CD4-positive, CD25-positive, alpha-beta regulatory T cell (primary cell): ENCODE results near the gene BET1. TPM values are rescaled to one million over a fixed set of nuclear protein-coding genes. Genes with fewer than 3 reads are reported as not detected.

ENCODE experiments used
- ATAC-seq, 2 donors: fragments of 150-1000 bp; cut with Tn5 transposase; one replicate each; pipeline ENCODE4 v1.10.0; 2021; ENCODE audit warnings: low read depth in 2 of 2, moderate number of reproducible peaks in 2 of 2, moderate library complexity in 1 of 2
- DNase-seq, 3 donors: peaks; one replicate each; pipeline versions ENCODE4 v3.0.0 to v3.0.0-alpha.2; 2012 to 2022; ENCODE audit warnings: mixed read lengths in 1 of 3
- H3K27ac ChIP-seq: one replicate; pipeline ENCODE4 v1.7.0; 2013; ENCODE audit warnings: mild to moderate bottlenecking, low read length; ENCODE audit not compliant: insufficient read depth, poor library complexity, severe bottlenecking
- H3K27me3 ChIP-seq: one replicate; pipeline ENCODE4 v1.7.0; 2013; ENCODE audit warnings: low read length; ENCODE audit not compliant: control insufficient read depth, insufficient read depth
- H3K36me3 ChIP-seq: one replicate; pipeline ENCODE4 v1.7.0; 2013; ENCODE audit warnings: mild to moderate bottlenecking, low read length, moderate library complexity; ENCODE audit not compliant: control insufficient read depth, insufficient read depth
- H3K4me1 ChIP-seq: 2 replicates; pipeline ENCODE4 v1.7.0; 2013; ENCODE audit warnings: mild to moderate bottlenecking, low read length; ENCODE audit not compliant: insufficient read depth, control insufficient read depth, poor library complexity, severe bottlenecking
- H3K4me3 ChIP-seq: one replicate; pipeline ENCODE4 v1.7.0; 2013; ENCODE audit warnings: low read depth, mild to moderate bottlenecking, low read length, moderate library complexity
- H3K9me3 ChIP-seq, 2 experiments: 1 replicate in 1 of 2; 2 replicates in 1 of 2; pipeline ENCODE4 v1.7.0; 2013; ENCODE audit warnings: low read length in 2 of 2, mild to moderate bottlenecking in 1 of 2, moderate library complexity in 1 of 2; ENCODE audit not compliant: control insufficient read depth in 2 of 2
- H3K27ac Mint-ChIP-seq, 3 donors: one replicate each; pipeline ENCODE4 v1.8.0; 2020 to 2022; ENCODE audit warnings: mild to moderate bottlenecking in 3 of 3, mixed read lengths in 3 of 3, moderate library complexity in 2 of 3
- H3K27me3 Mint-ChIP-seq: one replicate; pipeline ENCODE4 v1.8.0; 2022; ENCODE audit warnings: mild to moderate bottlenecking, mixed read lengths
- H3K36me3 Mint-ChIP-seq: one replicate; pipeline ENCODE4 v1.8.0; 2020; ENCODE audit warnings: mixed read lengths
- H3K4me1 Mint-ChIP-seq, 4 donors: one replicate each; pipeline ENCODE4 v1.8.0; 2020 to 2022; ENCODE audit warnings: mixed read lengths in 4 of 4, mild to moderate bottlenecking in 1 of 4
- H3K4me3 Mint-ChIP-seq, 4 donors: one replicate each; pipeline ENCODE4 v1.8.0; 2020 to 2022; ENCODE audit warnings: mild to moderate bottlenecking in 4 of 4, mixed read lengths in 4 of 4, moderate library complexity in 3 of 4
- H3K9me3 Mint-ChIP-seq, 7 donors: one replicate each; pipeline ENCODE4 v1.8.0; 2020 to 2022; ENCODE audit warnings: mixed read lengths in 7 of 7, mild to moderate bottlenecking in 3 of 7, moderate library complexity in 2 of 7
- polyA plus RNA-seq, 4 donors: library from polyadenylated mRNA; unstranded; fragments of 300-500 nt; fragmentation: Illumina TruSeq; gene quantifications; one replicate each; pipeline ENCODE4 v1.2.3, GENCODE V29; 2021
- total RNA-seq: library from RNA; stranded (reverse); gene quantifications from one replicate; pipeline ENCODE4 v1.2.3, GENCODE V29; 2022

BET1 gene
- total and polyA plus RNA-seq, 5 donors from 2014 or later, result 11.4 to 23.4 (median 17.7) TPM

DNA sequence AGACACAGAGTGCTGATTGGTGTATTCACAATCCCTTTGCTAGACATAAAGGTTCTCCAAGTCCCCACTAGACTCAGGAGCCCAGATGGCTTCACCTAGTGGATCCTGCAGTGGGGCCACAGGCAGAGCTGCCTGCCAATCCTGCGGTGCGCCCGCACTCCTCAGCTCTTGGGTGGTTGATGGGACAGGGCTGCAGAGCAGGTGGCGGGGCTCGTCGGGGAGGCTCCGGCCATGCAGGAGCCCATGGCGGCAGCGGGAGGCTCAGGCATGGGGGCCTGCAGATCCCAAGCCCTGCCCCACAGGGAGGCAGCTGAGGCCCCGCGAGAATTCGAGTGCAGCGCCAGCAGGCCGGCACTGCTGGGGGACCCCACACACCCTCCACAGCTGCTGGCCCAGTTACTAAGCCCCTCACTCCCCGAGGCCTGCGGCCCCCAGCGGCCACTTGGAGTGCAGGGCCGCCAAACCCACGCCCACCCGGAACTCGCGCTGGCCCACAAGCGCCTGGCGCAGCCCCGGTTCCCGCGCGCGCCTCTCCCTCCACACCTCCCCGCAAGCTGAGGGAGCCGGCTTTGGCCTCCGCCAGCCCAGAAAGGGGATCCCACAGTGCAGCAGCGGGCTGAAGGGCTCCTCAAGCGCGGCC lies 7.7 kb upstream of the BET1 start:
- no peak overlapping the region for H3K27ac ChIP-seq
- H3K27me3 ChIP-seq, result peaks cover 4% of the 10 kb centered on the region
- H3K4me3 ChIP-seq, result no peak overlapping the region
- H3K36me3 ChIP-seq, result no peaks in the 10 kb centered on the region
- no peak overlapping the region for H3K27ac Mint-ChIP-seq
- no peaks in the 10 kb centered on the region for H3K4me1 Mint-ChIP-seq
- no peak overlapping the region for H3K4me3 Mint-ChIP-seq
- H3K27me3 Mint-ChIP-seq, result peaks cover 17% of the 10 kb centered on the region
- H3K4me1 ChIP-seq, result no peaks in the 10 kb centered on the region
- H3K9me3 ChIP-seq, result no peaks in the 10 kb centered on the region
- DNase-seq (no peak), ATAC-seq (no peak)
- no peaks in the 10 kb centered on the region for H3K36me3 Mint-ChIP-seq
- H3K9me3 Mint-ChIP-seq, result no peaks in the 10 kb centered on the region

DNA sequence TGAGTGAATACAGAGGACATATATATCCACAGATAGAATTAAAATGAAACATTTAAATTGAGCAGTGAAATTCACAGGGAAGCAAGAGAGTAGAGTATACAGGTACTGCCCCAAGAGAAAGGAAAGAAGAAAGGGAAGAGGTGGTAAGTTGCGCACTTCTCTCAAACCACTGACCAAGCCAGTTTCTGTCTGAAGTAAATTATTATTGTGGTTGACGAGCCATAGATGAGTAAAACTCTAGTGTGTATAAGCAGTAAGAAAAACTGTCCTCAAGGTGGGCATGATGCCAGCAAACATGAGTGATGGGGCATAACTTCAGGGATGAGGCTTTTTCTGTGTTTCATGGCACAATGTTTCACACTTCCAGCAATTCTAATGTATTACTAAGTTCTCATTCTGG lies 4.4 kb upstream of the BET1 start:
- Mint-ChIP-seq H3K9me3 (no peaks in the 10 kb centered on the region), H3K36me3 (no peaks in the 10 kb centered on the region), H3K27ac (no peak overlapping the region), H3K4me3 (no peak overlapping the region), H3K4me1 (peaks cover under 1 to 16% (median 5%) of the 10 kb centered on the region in 4 donors), H3K27me3 (peaks cover 13% of the 10 kb centered on the region)
- ATAC-seq, result no peak
- DNase-seq, result no peak
- Histone ChIP-seq H3K4me3 (no peak overlapping the region), H3K4me1 (peaks cover 8% of the 10 kb centered on the region), H3K36me3 (no peaks in the 10 kb centered on the region), H3K9me3 (no peaks in the 10 kb centered on the region), H3K27me3 (peaks cover 4% of the 10 kb centered on the region), H3K27ac (no peak overlapping the region)

DNA sequence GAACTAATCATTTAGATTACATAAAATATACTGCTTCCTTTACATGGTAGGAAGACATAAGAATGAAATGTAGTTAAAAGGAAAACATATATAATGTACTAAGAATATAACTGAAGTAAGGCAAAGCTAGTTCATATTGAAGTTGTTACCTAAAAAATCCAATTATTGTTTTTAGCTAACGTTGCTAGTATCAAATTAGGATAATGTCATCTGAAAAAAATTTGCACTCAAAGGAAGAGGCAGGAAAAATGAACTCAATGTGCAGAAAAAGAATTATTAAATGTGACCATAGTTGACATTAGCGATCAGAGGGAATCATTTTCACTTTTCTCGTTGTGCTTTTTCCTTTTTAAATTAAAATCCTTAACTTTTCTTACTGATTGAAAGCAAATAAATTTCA lies 1.6 kb upstream of the BET1 start:
- Mint-ChIP-seq H3K4me1 (peaks cover 22 to 41% (median 27%) of the 10 kb centered on the region in 4 donors), H3K27me3 (peaks cover 8% of the 10 kb centered on the region), H3K36me3 (no peaks in the 10 kb centered on the region), H3K4me3 (no peak overlapping the region), H3K27ac (no peak overlapping the region), H3K9me3 (no peaks in the 10 kb centered on the region)
- Histone ChIP-seq H3K4me1 (peaks cover 12% of the 10 kb centered on the region), H3K4me3 (no peak overlapping the region), H3K27me3 (peaks cover 4% of the 10 kb centered on the region), H3K9me3 (no peaks in the 10 kb centered on the region), H3K36me3 (no peaks in the 10 kb centered on the region), H3K27ac (no peak overlapping the region)
- DNase-seq (no peak), ATAC-seq (no peak)

DNA sequence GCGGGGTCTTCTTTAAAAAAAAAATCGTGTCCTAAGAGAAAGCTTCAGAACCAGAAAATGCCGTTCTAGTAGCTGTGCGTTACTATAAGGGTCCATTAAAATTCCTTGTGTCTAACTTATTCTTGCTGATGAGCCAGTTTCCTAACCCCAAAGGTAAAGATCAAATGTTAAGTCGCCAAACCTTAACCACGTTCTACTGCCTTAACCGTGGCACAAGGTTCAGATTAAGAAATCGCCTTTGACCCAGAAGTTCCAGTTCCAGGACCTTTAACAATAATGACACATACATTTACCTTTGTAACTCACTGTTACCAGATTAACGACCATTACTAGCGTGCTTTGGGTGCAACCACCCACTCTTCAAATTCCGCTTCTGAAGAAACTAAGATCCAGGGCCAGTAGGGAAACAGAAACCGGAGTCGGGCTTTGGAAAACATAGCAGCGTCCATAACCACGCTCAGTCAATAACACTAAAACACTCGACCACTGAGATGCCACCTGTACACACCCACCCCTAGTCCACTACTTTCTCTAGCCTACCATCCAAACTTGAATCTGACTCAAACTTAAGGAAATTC lies 620 bp downstream of the BET1 start:
- Mint-ChIP-seq H3K27me3 (peaks cover 8% of the 10 kb centered on the region), H3K36me3 (peaks cover 5% of the 10 kb centered on the region), H3K4me1 (peaks cover 27 to 53% (median 36%) of the 10 kb centered on the region in 4 donors), H3K27ac (peak overlapping the region; percentile 99 to 100 (median 99)), H3K9me3 (no peaks in the 10 kb centered on the region), H3K4me3 (peak overlapping the region; percentile 95 to 99 (median 99))
- Histone ChIP-seq H3K9me3 (no peaks in the 10 kb centered on the region), H3K27ac (peak overlapping the region; percentile 88), H3K4me1 (peaks cover 12% of the 10 kb centered on the region), H3K4me3 (peak overlapping the region; percentile 98), H3K36me3 (peaks cover 7% of the 10 kb centered on the region), H3K27me3 (peaks cover 4% of the 10 kb centered on the region)
- ATAC-seq (peak; percentile 10 to 13), DNase-seq (no peak)

DNA sequence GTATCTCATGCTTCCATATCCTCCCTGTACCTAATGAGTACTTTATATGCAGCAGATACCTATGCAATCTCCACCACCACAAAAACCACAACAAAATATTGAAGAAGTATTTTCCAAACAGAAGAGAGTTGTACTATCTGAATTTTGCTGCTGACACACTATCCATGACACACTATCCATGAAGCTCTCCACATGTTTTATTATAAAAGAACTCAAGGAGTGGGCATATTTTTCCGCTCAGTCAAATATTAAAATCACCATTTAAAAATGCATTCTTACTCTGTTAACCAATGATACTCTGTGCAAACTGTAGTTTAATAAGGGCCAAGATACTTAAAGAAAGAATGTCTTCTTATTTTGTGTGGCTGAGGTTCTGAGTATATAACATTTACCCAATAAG lies 2.8 kb downstream of the BET1 start:
- Mint-ChIP-seq H3K9me3 (no peaks in the 10 kb centered on the region), H3K4me1 (peaks cover 27 to 64% (median 46%) of the 10 kb centered on the region in 4 donors), H3K27ac (no peak overlapping the region), H3K27me3 (peaks cover 4% of the 10 kb centered on the region), H3K4me3 (peak overlapping the region in 2 of 4 donors; percentile 15 to 71), H3K36me3 (peaks cover 13% of the 10 kb centered on the region)
- H3K9me3 ChIP-seq, result no peaks in the 10 kb centered on the region
- H3K4me1 ChIP-seq, result peaks cover 12% of the 10 kb centered on the region
- peaks cover 20% of the 10 kb centered on the region for H3K36me3 ChIP-seq
- no peak overlapping the region for H3K27ac ChIP-seq
- DNase-seq, result no peak
- H3K4me3 ChIP-seq, result no peak overlapping the region
- H3K27me3 ChIP-seq, result no peaks in the 10 kb centered on the region
- no peak for ATAC-seq

- Mint-ChIP-seq H3K36me3 (peaks cover 23% of the 10 kb centered on the region), H3K4me3 (no peak overlapping the region), H3K27me3 (no peaks in the 10 kb centered on the region), H3K9me3 (no peaks in the 10 kb centered on the region), H3K27ac (peak overlapping the region in 1 of 3 donors; percentile 61), H3K4me1 (peaks cover 26 to 43% (median 35%) of the 10 kb centered on the region in 4 donors)
- H3K9me3 ChIP-seq, result no peaks in the 10 kb centered on the region
- no peaks in the 10 kb centered on the region for H3K27me3 ChIP-seq
- ATAC-seq, result no peak
- H3K27ac ChIP-seq, result no peak overlapping the region
- no peak overlapping the region for H3K4me3 ChIP-seq
- peaks cover 43% of the 10 kb centered on the region for H3K36me3 ChIP-seq
- DNase-seq, result no peak
- H3K4me1 ChIP-seq, result no peaks in the 10 kb centered on the region
These were observed 6.3 kb downstream of the BET1 start for GRCh38 chr7:93997868-93998267.

GRCh38 chr7:93992421-93993110 lies 11.6 kb downstream of the BET1 start:
- H3K4me1 Mint-ChIP-seq, result peaks cover 1 to 9% (median 6%) of the 10 kb centered on the region in 4 donors
- Histone ChIP-seq H3K36me3 (peaks cover 34% of the 10 kb centered on the region), H3K27me3 (no peaks in the 10 kb centered on the region), H3K27ac (no peak overlapping the region), H3K9me3 (no peaks in the 10 kb centered on the region), H3K4me3 (no peak overlapping the region), H3K4me1 (no peaks in the 10 kb centered on the region)
- peak overlapping the region in 2 of 3 donors; percentile 14 for H3K27ac Mint-ChIP-seq
- peaks cover 17% of the 10 kb centered on the region for H3K36me3 Mint-ChIP-seq
- ATAC-seq, result no peak
- no peaks in the 10 kb centered on the region for H3K9me3 Mint-ChIP-seq
- DNase-seq, result peak in 1 of 3 donors; percentile 17
- H3K4me3 Mint-ChIP-seq, result no peak overlapping the region
- no peaks in the 10 kb centered on the region for H3K27me3 Mint-ChIP-seq
